Diencephalon (tissue), 1 donor: ENCODE results near the gene STX1B. TPM values are rescaled to one million over a fixed set of nuclear protein-coding genes. Genes with fewer than 3 reads are reported as not detected.

Source experiments
- small RNA-seq: library from RNA; depleted of rRNA; stranded (forward); fragments of <200 nt; gene quantifications from one replicate; pipeline ENCODE3, GENCODE V24; 2014
- total RNA-seq: library from RNA; depleted of rRNA; stranded (reverse); fragments of >200 nt; gene quantifications from one replicate; pipeline ENCODE4 v1.2.3, GENCODE V29; 2014

STX1B gene
- 49.4 TPM for total RNA-seq

DNA sequence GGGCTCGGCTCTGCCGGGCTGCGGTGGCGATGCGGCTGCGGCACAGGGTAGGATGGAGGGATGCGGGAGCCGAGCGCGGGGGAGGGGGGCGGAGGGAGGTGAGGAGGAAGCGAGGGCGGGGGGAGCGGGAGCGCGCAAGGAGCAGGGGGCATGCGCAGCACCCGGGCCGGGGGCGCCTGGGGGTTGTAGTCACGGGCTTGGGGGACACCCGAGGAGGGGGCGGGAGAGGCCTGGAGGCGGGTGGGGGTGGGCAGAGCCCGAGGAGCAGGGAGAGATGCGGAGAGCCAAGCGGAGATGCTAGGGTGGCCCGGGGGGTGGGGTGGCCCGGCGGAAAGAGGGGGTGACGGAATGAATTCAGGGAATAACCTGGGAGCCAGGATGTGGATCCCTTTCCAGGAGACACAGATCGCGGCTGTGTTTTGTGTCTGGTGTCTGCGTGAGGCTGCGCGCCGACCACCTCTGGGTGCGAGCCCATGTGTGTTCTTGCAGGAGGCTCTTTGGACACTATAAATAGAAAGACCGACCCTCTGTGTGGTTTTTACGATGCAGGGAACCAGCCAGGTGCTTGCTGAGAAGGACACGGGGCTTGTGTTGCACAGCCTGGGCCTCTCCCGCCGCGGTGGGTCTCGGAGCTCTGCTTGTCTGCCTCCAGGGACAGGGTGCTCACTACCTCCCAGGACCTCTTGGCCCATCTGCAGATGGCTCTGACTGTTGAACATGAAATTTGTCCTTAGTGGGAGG is at the start of gene STX1B:
Gene STX1B (minus strand): TSS at position 54 of the 741 bp plus-strand sequence. CDS start 242 bp downstream, outside the sequence.

GRCh38 chr16:31032736-31033708 is 22.6 kb upstream of the STX1B start, which contains the start of gene STX4:
TSS of gene STX4 (plus strand) at chr16:31033558. CDS start at chr16:31033806, 248 bp downstream.

GRCh38 chr16:30984669-30985400 is 25.6 kb downstream of the STX1B start, which contains the start of gene HSD3B7:
TSS of gene HSD3B7 (plus strand) at chr16:30985207. CDS start at chr16:30985659, 452 bp downstream.

GRCh38 chr16:30957456-30958174 is 52.8 kb downstream of the STX1B start, which contains the start of gene SETD1A:
TSS of gene SETD1A (plus strand) at chr16:30957754. CDS start at chr16:30958732, 978 bp downstream.

DNA sequence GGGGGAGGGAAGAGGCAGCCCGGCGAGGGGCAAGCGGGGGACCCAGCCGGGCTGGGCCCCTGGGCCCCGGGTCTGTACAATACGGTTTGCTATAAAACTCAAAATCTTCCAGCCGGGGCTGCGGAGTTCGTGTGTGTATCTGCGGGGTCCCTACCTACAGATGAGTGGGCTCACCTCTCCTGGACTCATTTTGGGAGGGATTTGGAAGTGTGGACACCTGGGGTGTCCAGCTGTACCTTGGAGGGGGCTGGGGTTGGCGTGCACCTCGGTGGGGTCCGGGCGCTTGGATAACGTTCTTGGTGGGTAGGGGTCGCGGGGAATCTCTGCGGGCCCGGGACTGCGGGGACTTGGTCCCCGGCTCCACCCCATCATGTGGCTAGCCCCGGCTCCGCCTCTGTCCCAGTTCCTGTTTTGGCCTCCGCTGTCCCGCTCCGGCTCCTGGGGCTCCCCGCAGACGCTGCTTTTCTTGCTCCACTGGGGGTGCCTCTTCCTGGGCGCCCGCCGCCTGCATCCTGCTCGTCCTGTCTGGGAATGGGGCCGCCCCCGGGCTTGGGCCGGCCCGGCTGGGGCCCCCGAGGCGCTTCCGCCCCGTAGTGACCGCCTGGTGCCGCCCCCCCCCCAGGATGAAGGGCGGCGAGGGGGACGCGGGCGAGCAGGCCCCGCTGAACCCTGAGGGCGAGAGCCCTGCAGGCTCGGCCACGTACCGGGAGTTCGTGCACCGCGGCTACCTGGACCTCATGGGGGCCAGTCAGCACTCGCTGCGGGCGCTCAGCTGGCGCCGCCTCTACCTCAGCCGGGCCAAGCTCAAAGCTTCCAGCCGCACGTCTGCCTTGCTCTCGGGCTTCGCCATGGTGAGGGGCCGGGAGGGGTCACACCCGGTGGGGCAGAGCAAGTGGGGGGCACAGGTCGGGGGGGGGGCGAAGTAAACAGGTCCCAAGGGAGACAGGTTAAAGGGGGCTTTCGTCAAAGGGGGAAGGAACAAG is 61.5 kb downstream of the STX1B start, which contains the start of gene ORAI3:
Gene ORAI3 (plus strand): TSS at position 402 of the 983 bp plus-strand sequence. CDS start 222 bp downstream, at position 624.

Small RNAs within 50 kb of the gene (small RNA-seq; reads per million reads assigned to genes)
- gene AC135048.1: not detected

Other genes starting within 250 kb of the STX1B start
- 8.8 TPM for gene CFAP119, start 248.6 kb downstream of the STX1B start, total RNA-seq
- gene RNF40, start 248.3 kb downstream of the STX1B start, total RNA-seq: 94.8 TPM
- 13.6 TPM for gene ZNF629, start 223.4 kb downstream of the STX1B start, total RNA-seq
- gene BCL7C, start 116.6 kb downstream of the STX1B start, total RNA-seq: 45.4 TPM
- gene CTF1, start 114.0 kb downstream of the STX1B start, total RNA-seq: 0.92 TPM
- 49.8 TPM for gene FBXL19, start 87.1 kb downstream of the STX1B start, total RNA-seq
- gene ORAI3, start 61.6 kb downstream of the STX1B start, total RNA-seq: 6.2 TPM
- gene SETD1A, start 52.9 kb downstream of the STX1B start, total RNA-seq: 3.9 TPM
- gene HSD3B7, start 25.4 kb downstream of the STX1B start, total RNA-seq: 3.5 TPM
- 21.9 TPM for gene STX4, start 22.9 kb upstream of the STX1B start, total RNA-seq
- gene ZNF668, start 63.6 kb upstream of the STX1B start, total RNA-seq: 7.6 TPM
- gene ZNF646, start 63.8 kb upstream of the STX1B start, total RNA-seq: 11.8 TPM
- 2.5 TPM for gene PRSS53, start 78.3 kb upstream of the STX1B start, total RNA-seq
- gene VKORC1, start 84.2 kb upstream of the STX1B start, total RNA-seq: 55.6 TPM
- 17.8 TPM for gene BCKDK, start 97.7 kb upstream of the STX1B start, total RNA-seq
- 37.4 TPM for gene KAT8, start 107.0 kb upstream of the STX1B start, total RNA-seq
- not detected for gene PRSS8, start 125.1 kb upstream of the STX1B start, total RNA-seq
- gene PRSS36, start 139.4 kb upstream of the STX1B start, total RNA-seq: 2.8 TPM
- 64.4 TPM for gene FUS, start 169.5 kb upstream of the STX1B start, total RNA-seq
- gene PYCARD, start 192.1 kb upstream of the STX1B start, total RNA-seq: 7.4 TPM
- 0.69 TPM for gene TRIM72, start 203.5 kb upstream of the STX1B start, total RNA-seq
- gene PYDC1, start 206.5 kb upstream of the STX1B start, total RNA-seq: 0.92 TPM
- 4.6 TPM for gene ITGAM, start 249.3 kb upstream of the STX1B start, total RNA-seq